ENCODE data around the gene CTXN2.

DNA sequence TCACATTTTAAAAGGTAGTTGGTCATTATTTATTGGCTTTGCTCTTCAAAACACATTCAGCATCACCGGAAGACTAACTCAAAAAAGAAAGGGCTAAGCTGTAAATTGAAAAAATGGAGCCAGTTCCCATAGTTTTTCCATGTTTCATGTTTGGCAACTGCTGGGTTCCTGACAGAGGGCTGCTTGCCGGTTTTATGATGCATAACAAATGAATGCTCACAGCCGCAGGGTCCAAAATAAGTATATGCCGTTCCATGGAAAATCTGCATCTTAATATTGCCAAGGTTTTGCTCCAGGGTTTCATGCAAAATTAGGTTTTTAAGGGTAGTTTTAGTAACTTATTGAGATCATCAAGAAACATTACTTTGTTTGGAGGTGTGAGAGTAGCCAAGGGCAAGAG, 30.4 kb downstream of the CTXN2 start:
- TF ChIP-seq ZNF234 (CRISPR knock-in tag; conservative IDR thresholded peaks at IDR 0.05) (no peak), HCFC1 (IDR thresholded peaks at IDR 0.05; ENCODE audit: low read depth, low read length) (no peak), MAFK (conservative IDR thresholded peaks at IDR 0.05 in 1 of 2, IDR thresholded peaks at IDR 0.05 in 1 of 2; ENCODE audit: low read length in 2 of 2) (no peak), EP300 (IDR thresholded peaks at IDR 0.05; ENCODE audit: low read depth in 2 of 2, low read length in 2 of 2) (no peak), EP300 (CRISPR knock-in tag; IDR thresholded peaks at IDR 0.05; ENCODE audit: borderline replicate concordance) (no peak), RBM22 (optimal IDR thresholded peaks at IDR 0.05; ENCODE audit: low read length) (no peak), ZNF562 (CRISPR knock-in tag; IDR thresholded peaks at IDR 0.05; ENCODE audit: borderline replicate concordance) (no peak), ZNF136 (CRISPR knock-in tag; IDR thresholded peaks at IDR 0.05; ENCODE audit: low read depth) (no peak), NR2C2 (CRISPR knock-in tag; IDR thresholded peaks at IDR 0.05; ENCODE audit: borderline replicate concordance) (no peak), CTCF (CRISPR knock-in tag; IDR thresholded peaks at IDR 0.05) (no peak), PHF5A (CRISPR knock-in tag; IDR thresholded peaks at IDR 0.05; ENCODE audit: low read depth, unreplicated experiment) (no peak), MLX (CRISPR knock-in tag; IDR thresholded peaks at IDR 0.05) (no peak), NR2F6 (IDR thresholded peaks at IDR 0.05) (no peak), NR2F6 (CRISPR knock-in tag; IDR thresholded peaks at IDR 0.05) (no peak), POLR2A (IDR thresholded peaks at IDR 0.05; ENCODE audit: insufficient read depth in 1 of 2, low read depth in 2 of 2, low read length in 2 of 2) (no peak)

Measured in HepG2 (cell line).